Neural progenitor cell (in vitro differentiated cells): ENCODE data around the gene SLC5A11. TPM values are rescaled to one million over a fixed set of nuclear protein-coding genes. Genes with fewer than 3 reads are reported as not detected.

Source experiments
- DNase-seq: peaks from one replicate; pipeline ENCODE4 v3.0.0-alpha.2; 2016; ENCODE audit warnings: low spot score
- H2AFZ ChIP-seq: fragments of 200-600 bp; sonication (generic); replicated peaks from 2 replicates; pipeline ENCODE4 v1.6.1; 2016; ENCODE audit warnings: antibody characterized with exemption
- H3F3A ChIP-seq: fragments of 200-600 bp; sonication (generic); 2 replicates; pipeline ENCODE4 v1.6.1; 2016; ENCODE audit warnings: antibody characterized with exemption, low read depth
- H3K27ac ChIP-seq: fragments of 200-600 bp; sonication (generic); 2 replicates; pipeline ENCODE4 v1.5.1; 2016; ENCODE audit warnings: mild to moderate bottlenecking
- H3K27me3 ChIP-seq: fragments of 200-600 bp; sonication (generic); 2 replicates; pipeline ENCODE4 v1.6.1; 2016; ENCODE audit warnings: mild to moderate bottlenecking, moderate library complexity
- H3K36me3 ChIP-seq: fragments of 200-600 bp; sonication (generic); 2 replicates; pipeline ENCODE4 v1.5.1; 2016
- H3K4me1 ChIP-seq: fragments of 200-600 bp; sonication (generic); 2 replicates; pipeline ENCODE4 v1.6.1; 2016; ENCODE audit warnings: mixed run types
- H3K4me2 ChIP-seq: fragments of 200-600 bp; sonication (generic); 2 replicates; pipeline ENCODE4 v1.6.1; 2016
- H3K4me3 ChIP-seq: fragments of 200-600 bp; sonication (generic); 2 replicates; pipeline ENCODE4 v1.5.1; 2016
- H3K79me2 ChIP-seq: fragments of 200-600 bp; sonication (generic); 2 replicates; pipeline ENCODE4 v1.6.1; 2016; ENCODE audit warnings: low read depth
- H3K9ac ChIP-seq: fragments of 200-600 bp; sonication (generic); 2 replicates; pipeline ENCODE4 v1.6.1; 2016
- H3K9me3 ChIP-seq: fragments of 200-600 bp; sonication (generic); 2 replicates; pipeline ENCODE4 v1.5.1; 2016; ENCODE audit warnings: low read depth
- H4K20me1 ChIP-seq: fragments of 200-600 bp; sonication (generic); 2 replicates; pipeline ENCODE4 v1.6.1; 2016; ENCODE audit warnings: low read depth
- H3K27ac Mint-ChIP-seq: 3 replicates; pipeline ENCODE4 v1.8.0; 2021; ENCODE audit warnings: mixed read lengths
- H3K27me3 Mint-ChIP-seq: 2 replicates; pipeline ENCODE4 v1.8.0; 2022; ENCODE audit warnings: low read depth, mild to moderate bottlenecking, inconsistent platforms, moderate library complexity, mixed read lengths; ENCODE audit not compliant: insufficient read depth
- H3K36me3 Mint-ChIP-seq: 3 replicates; pipeline ENCODE4 v1.8.0; 2021; ENCODE audit warnings: mixed read lengths
- H3K4me1 Mint-ChIP-seq: 3 replicates; pipeline ENCODE4 v1.8.0; 2021; ENCODE audit warnings: mixed read lengths
- H3K4me3 Mint-ChIP-seq: 3 replicates; pipeline ENCODE4 v1.8.0; 2021; ENCODE audit warnings: mild to moderate bottlenecking, moderate library complexity, mixed read lengths
- H3K9me3 Mint-ChIP-seq: 3 replicates; pipeline ENCODE4 v1.8.0; 2020; ENCODE audit warnings: mixed read lengths
- EZH2 ChIP-seq: fragments of 200-600 bp; sonication (generic); IDR thresholded peaks from 2 replicates; pipeline ENCODE4 v1.6.1; 2017; ENCODE audit warnings: antibody characterized with exemption, mild to moderate bottlenecking, moderate library complexity
- EZH2phosphoT487 ChIP-seq: fragments of 200-600 bp; sonication (generic); IDR thresholded peaks from 2 replicates; pipeline ENCODE4 v1.6.1; 2017; ENCODE audit warnings: antibody characterized with exemption
- total RNA-seq: library from RNA; depleted of rRNA; stranded (reverse); fragments of >200 nt; gene quantifications from 2 replicates; pipeline ENCODE4 v1.2.3, GENCODE V29; 2015; ENCODE audit warnings: low replicate concordance
- TF ChIP-seq, protein P1 (sequence below): fragments of 200-600 bp; sonication (generic); IDR thresholded peaks from 2 replicates; pipeline ENCODE4 v1.5.1; 2017; ENCODE audit warnings: antibody characterized with exemption, mild to moderate bottlenecking

SLC5A11 gene
- total RNA-seq, 1 donor from 2014 or later, result not detected

GRCh38 chr16:24848065-24848464, 2.3 kb downstream of the SLC5A11 start:
- TF ChIP-seq EZH2, result no peak
- TF ChIP-seq, protein P1, sequence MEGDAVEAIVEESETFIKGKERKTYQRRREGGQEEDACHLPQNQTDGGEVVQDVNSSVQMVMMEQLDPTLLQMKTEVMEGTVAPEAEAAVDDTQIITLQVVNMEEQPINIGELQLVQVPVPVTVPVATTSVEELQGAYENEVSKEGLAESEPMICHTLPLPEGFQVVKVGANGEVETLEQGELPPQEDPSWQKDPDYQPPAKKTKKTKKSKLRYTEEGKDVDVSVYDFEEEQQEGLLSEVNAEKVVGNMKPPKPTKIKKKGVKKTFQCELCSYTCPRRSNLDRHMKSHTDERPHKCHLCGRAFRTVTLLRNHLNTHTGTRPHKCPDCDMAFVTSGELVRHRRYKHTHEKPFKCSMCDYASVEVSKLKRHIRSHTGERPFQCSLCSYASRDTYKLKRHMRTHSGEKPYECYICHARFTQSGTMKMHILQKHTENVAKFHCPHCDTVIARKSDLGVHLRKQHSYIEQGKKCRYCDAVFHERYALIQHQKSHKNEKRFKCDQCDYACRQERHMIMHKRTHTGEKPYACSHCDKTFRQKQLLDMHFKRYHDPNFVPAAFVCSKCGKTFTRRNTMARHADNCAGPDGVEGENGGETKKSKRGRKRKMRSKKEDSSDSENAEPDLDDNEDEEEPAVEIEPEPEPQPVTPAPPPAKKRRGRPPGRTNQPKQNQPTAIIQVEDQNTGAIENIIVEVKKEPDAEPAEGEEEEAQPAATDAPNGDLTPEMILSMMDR, result no peak
- TF ChIP-seq EZH2phosphoT487, result no peak
- Histone ChIP-seq H3F3A (no peaks in the 10 kb centered on the region), H2AFZ (no peak overlapping the region), H4K20me1 (no peaks in the 10 kb centered on the region), H3K36me3 (no peaks in the 10 kb centered on the region), H3K4me2 (no peak overlapping the region), H3K79me2 (no peaks in the 10 kb centered on the region), H3K27me3 (no peaks in the 10 kb centered on the region), H3K4me3 (no peak overlapping the region), H3K4me1 (no peaks in the 10 kb centered on the region), H3K9ac (no peak overlapping the region), H3K9me3 (no peaks in the 10 kb centered on the region), H3K27ac (no peak overlapping the region)
- Mint-ChIP-seq H3K27ac (no peak overlapping the region), H3K9me3 (no peaks in the 10 kb centered on the region), H3K36me3 (no peaks in the 10 kb centered on the region), H3K27me3 (peaks cover 3% of the 10 kb centered on the region), H3K4me1 (no peaks in the 10 kb centered on the region), H3K4me3 (no peak overlapping the region)
- no peak for DNase-seq

DNA sequence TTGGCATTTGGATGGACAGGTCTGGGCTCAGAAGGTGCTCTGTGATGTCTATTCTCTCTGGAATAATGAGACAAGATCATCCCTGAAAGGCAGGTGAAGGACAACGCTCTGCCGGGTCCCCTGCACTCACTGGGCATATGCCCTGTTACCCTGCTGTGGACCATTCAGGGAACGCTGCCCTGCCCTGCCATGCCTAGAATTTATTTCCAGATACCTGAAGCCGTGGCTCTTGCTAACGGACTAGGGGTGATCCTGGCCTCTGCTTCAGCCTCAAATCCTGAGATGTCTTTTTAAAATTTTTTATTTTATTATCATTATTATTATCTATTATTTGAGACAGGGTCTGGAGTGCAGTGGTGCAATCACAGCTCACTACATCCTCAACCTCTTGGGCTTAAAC, 3.9 kb downstream of the SLC5A11 start:
- DNase-seq, result no peak
- H3K79me2 ChIP-seq, result no peaks in the 10 kb centered on the region
- H3K36me3 ChIP-seq, result no peaks in the 10 kb centered on the region
- H3K9ac ChIP-seq, result no peak overlapping the region
- H3K4me2 ChIP-seq, result no peak overlapping the region
- no peaks in the 10 kb centered on the region for H3K9me3 ChIP-seq
- TF ChIP-seq, protein P1, result no peak
- no peak for TF ChIP-seq EZH2
- TF ChIP-seq EZH2phosphoT487, result no peak
- H3K27ac ChIP-seq, result no peak overlapping the region
- H3K27ac Mint-ChIP-seq, result no peak overlapping the region
- H4K20me1 ChIP-seq, result no peaks in the 10 kb centered on the region
- H2AFZ ChIP-seq, result no peak overlapping the region
- no peak overlapping the region for H3K4me3 ChIP-seq
- no peak overlapping the region for H3K4me3 Mint-ChIP-seq
- no peaks in the 10 kb centered on the region for H3K36me3 Mint-ChIP-seq
- no peaks in the 10 kb centered on the region for H3K4me1 ChIP-seq
- peaks cover 4% of the 10 kb centered on the region for H3K27me3 Mint-ChIP-seq
- H3K4me1 Mint-ChIP-seq, result no peaks in the 10 kb centered on the region
- no peaks in the 10 kb centered on the region for H3F3A ChIP-seq
- no peaks in the 10 kb centered on the region for H3K27me3 ChIP-seq
- H3K9me3 Mint-ChIP-seq, result no peaks in the 10 kb centered on the region

- Mint-ChIP-seq H3K9me3 (no peaks in the 10 kb centered on the region), H3K27me3 (peaks cover 7% of the 10 kb centered on the region), H3K4me3 (no peak overlapping the region), H3K36me3 (no peaks in the 10 kb centered on the region), H3K27ac (no peak overlapping the region), H3K4me1 (no peaks in the 10 kb centered on the region)
- H3K27me3 ChIP-seq, result no peaks in the 10 kb centered on the region
- no peaks in the 10 kb centered on the region for H4K20me1 ChIP-seq
- H3K4me3 ChIP-seq, result no peak overlapping the region
- H3K9ac ChIP-seq, result no peak overlapping the region
- H3F3A ChIP-seq, result no peaks in the 10 kb centered on the region
- TF ChIP-seq EZH2 (no peak), EZH2phosphoT487 (no peak)
- TF ChIP-seq, protein P1, result no peak
- no peak overlapping the region for H2AFZ ChIP-seq
- no peaks in the 10 kb centered on the region for H3K9me3 ChIP-seq
- H3K27ac ChIP-seq, result no peak overlapping the region
- DNase-seq, result no peak
- H3K36me3 ChIP-seq, result no peaks in the 10 kb centered on the region
- H3K4me2 ChIP-seq, result no peak overlapping the region
- no peaks in the 10 kb centered on the region for H3K79me2 ChIP-seq
- H3K4me1 ChIP-seq, result no peaks in the 10 kb centered on the region
Measured at GRCh38 chr16:24850289-24850938, 4.7 kb downstream of the SLC5A11 start.
